ENCODE measurements around the gene EPHB2.

EPHB2 gene

DNA sequence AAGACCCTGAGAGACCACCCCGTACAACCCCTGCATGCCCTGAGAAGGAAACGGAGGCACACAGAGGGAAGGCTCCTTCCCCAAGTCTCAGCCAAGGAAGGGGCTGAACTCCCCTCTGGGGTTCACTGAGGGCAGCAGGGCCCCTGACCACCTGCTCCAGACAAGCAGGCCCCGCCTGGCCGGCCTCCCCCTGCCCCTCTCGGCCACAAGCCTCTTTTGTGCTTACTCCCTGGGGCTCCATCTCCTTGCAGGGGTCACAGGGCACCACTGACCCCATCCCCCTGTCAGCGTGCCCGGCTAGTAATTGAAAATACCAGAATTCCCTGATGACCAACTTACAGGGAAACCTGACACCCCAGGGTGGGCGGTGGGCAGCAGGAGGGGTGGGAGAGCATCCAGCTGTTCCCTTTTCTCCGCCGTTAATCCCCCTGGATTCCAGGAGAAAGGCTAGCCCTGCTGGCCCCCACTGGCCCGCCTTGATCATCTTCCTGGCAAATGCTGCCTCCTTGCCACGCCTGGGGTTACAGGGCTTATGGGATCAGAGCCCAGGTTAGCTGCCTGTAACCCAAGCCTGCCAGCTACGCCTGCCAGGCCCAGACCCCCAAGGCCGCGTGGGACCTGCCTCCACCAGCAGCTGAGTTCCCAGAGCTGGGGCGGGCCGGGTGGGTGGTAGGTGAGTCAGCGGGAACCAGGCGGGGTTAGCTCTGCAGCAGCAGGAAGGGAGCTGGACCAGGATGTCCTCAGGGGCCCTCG is 165.9 kb downstream of the EPHB2 start:
- Histone ChIP-seq H4K8ac (ENCODE audit: low read depth, low read length) (no peak overlapping the region), H3K4me3 (ENCODE audit: low read length in 2 of 2) (no peak overlapping the region), H3K4me2 (ENCODE audit: insufficient read depth, low read length, poor library complexity, severe bottlenecking) (peak overlapping the region; percentile 12), H2AK5ac (ENCODE audit: low read depth, low read length) (peak overlapping the region; percentile 57), H3K27me3 (ENCODE audit: control insufficient read depth in 3 of 3, insufficient read depth in 3 of 3, low read depth in 1 of 3, low read length in 3 of 3) (no peaks in the 10 kb centered on the region), H3K9ac (ENCODE audit: low read depth, low read length, poor library complexity) (no peak overlapping the region), H3K36me3 (replicated peaks in 1 of 2; ENCODE audit: control insufficient read depth in 2 of 2, insufficient read depth in 2 of 2, low read length in 2 of 2) (peaks cover 2 to 4% of the 10 kb centered on the region in 2 donors), H3K27ac (replicated peaks; ENCODE audit: low read length) (peak overlapping the region; percentile 86), H3K23ac (ENCODE audit: low read depth, low read length, poor library complexity) (no peak overlapping the region), H3K4ac (ENCODE audit: low read length) (no peak overlapping the region), H3K14ac (ENCODE audit: low read length) (peak overlapping the region; percentile 4), H2AFZ (ENCODE audit: low read length) (no peak overlapping the region), H2BK120ac (ENCODE audit: low read depth, low read length) (peak overlapping the region; percentile 88), H3K9me3 (replicated peaks in 1 of 2; ENCODE audit: control insufficient read depth in 2 of 2, insufficient read depth in 1 of 2, low read depth in 1 of 2, low read length in 2 of 2) (no peaks in the 10 kb centered on the region), H3K18ac (ENCODE audit: low read length) (peak overlapping the region; percentile 93), H2BK12ac (ENCODE audit: low read length) (peak overlapping the region; percentile 89), H3K79me1 (ENCODE audit: low read depth, low read length) (no peaks in the 10 kb centered on the region), H2BK5ac (ENCODE audit: low read length) (peak overlapping the region; percentile 71), H3K4me1 (ENCODE audit: control insufficient read depth in 2 of 2, insufficient read depth in 1 of 2, low read depth in 1 of 2, low read length in 2 of 2) (peaks cover 20 to 35% of the 10 kb centered on the region in 2 donors), H4K91ac (ENCODE audit: low read depth, low read length, poor library complexity) (no peak overlapping the region), H2BK15ac (ENCODE audit: low read length) (peak overlapping the region; percentile 94)
- WGBS, 2 donors (ENCODE audit: extremely low coverage in 2 of 2, insufficient read length in 2 of 2, insufficient replicate concordance in 1 of 2) = no CpG with 5 or more reads among the region's 20 CpGs
- peak; percentile 82 for DNase-seq (ENCODE audit: low spot score)

DNA sequence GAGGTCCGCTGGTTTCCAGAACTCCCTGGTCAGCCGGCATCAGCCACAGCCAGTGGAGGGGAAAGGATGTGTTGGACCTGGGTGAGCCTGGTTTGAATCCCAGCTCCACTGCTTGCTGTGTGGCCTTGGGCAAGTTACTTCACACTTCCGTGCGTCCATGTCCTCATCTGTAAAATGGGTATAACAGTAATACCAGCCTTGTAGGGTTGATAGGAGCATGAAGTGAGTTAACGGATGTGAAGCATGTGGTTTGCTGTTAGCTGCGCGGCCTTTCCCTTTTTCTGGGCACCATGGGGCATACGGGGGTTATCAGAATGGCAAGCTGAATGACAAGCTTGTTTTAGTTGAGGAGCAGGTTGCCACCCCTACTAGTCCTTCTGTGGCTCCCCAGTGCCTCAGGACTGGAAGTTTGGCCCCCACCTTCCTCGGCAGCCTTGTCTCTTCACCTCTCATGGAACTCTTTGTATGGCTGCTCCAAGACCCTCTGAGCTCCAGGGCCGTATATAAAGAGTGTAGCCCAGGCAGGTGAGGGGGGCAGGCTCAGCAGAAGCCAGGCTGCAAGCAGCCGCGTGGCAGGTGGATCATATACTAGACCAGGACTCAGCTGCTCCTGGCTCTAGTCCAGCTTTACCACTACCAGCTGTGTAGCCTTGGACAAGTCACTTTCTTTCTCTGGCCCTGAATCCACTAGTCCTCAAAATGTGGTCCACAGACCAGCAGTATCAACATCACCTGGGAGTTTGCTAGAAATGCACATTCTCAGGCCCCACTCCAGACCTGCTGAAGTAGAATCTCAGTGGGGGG is 166.7 kb downstream of the EPHB2 start:
- H3K18ac ChIP-seq (ENCODE audit: low read length) = peak overlapping the region; percentile 80
- peaks cover 20 to 35% of the 10 kb centered on the region in 2 donors for H3K4me1 ChIP-seq (ENCODE audit: control insufficient read depth in 2 of 2, insufficient read depth in 1 of 2, low read depth in 1 of 2, low read length in 2 of 2)
- DNase-seq (ENCODE audit: low spot score) = no peak
- H2AK5ac ChIP-seq (ENCODE audit: low read depth, low read length) = peak overlapping the region; percentile 7
- no peak overlapping the region for H2AFZ ChIP-seq (ENCODE audit: low read length)
- H2BK15ac ChIP-seq (ENCODE audit: low read length) = peak overlapping the region; percentile 6
- H3K9me3 ChIP-seq (replicated peaks in 1 of 2; ENCODE audit: control insufficient read depth in 2 of 2, insufficient read depth in 1 of 2, low read depth in 1 of 2, low read length in 2 of 2) = no peaks in the 10 kb centered on the region
- no peak overlapping the region for H4K91ac ChIP-seq (ENCODE audit: low read depth, low read length, poor library complexity)
- H3K4me3 ChIP-seq (ENCODE audit: low read length in 2 of 2) = no peak overlapping the region
- H3K27me3 ChIP-seq (ENCODE audit: control insufficient read depth in 3 of 3, insufficient read depth in 3 of 3, low read depth in 1 of 3, low read length in 3 of 3) = no peaks in the 10 kb centered on the region
- no peak overlapping the region for H4K8ac ChIP-seq (ENCODE audit: low read depth, low read length)
- no peaks in the 10 kb centered on the region for H3K79me1 ChIP-seq (ENCODE audit: low read depth, low read length)
- no peak overlapping the region for H3K9ac ChIP-seq (ENCODE audit: low read depth, low read length, poor library complexity)
- peak overlapping the region; percentile 86 for H3K27ac ChIP-seq (replicated peaks; ENCODE audit: low read length)
- peak overlapping the region; percentile 4 for H2BK120ac ChIP-seq (ENCODE audit: low read depth, low read length)
- no CpG with 5 or more reads among the region's 12 CpGs for WGBS, 2 donors (ENCODE audit: extremely low coverage in 2 of 2, insufficient read length in 2 of 2, insufficient replicate concordance in 1 of 2)
- no peak overlapping the region for H3K23ac ChIP-seq (ENCODE audit: low read depth, low read length, poor library complexity)
- no peak overlapping the region for H3K4ac ChIP-seq (ENCODE audit: low read length)
- no peak overlapping the region for H3K14ac ChIP-seq (ENCODE audit: low read length)
- peaks cover 2% of the 10 kb centered on the region in 2 donors for H3K36me3 ChIP-seq (replicated peaks in 1 of 2; ENCODE audit: control insufficient read depth in 2 of 2, insufficient read depth in 2 of 2, low read length in 2 of 2)
- H2BK5ac ChIP-seq (ENCODE audit: low read length) = peak overlapping the region; percentile 71
- no peak overlapping the region for H2BK12ac ChIP-seq (ENCODE audit: low read length)
- H3K4me2 ChIP-seq (ENCODE audit: insufficient read depth, low read length, poor library complexity, severe bottlenecking) = no peak overlapping the region

- no peak overlapping the region for H3K4me2 ChIP-seq (ENCODE audit: insufficient read depth, low read length, poor library complexity, severe bottlenecking)
- H2BK5ac ChIP-seq (ENCODE audit: low read length) = no peak overlapping the region
Measured at GRCh38 chr1:22877980-22878379, 167.3 kb downstream of the EPHB2 start.

DNA sequence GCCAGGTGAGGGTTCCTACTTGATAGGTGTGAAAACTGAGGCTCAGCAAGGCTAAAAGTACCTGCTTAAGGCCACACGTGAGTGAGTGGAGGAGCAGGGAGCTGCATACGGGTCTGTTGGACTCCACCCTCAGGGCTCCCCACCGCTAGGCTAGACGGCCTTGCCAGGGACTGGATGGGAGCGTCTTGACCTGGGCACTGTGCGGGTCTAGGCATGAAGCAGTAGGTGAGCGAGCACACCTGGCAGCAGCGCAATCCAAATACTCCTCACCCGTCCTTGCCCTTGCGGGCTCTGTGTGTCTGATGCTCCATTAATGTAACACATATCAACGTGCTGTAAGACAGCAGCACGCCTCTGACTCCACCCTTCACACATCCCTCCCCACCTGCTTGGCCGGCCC is 168.0 kb downstream of the EPHB2 start:
- Histone ChIP-seq H3K79me1 (ENCODE audit: low read depth, low read length) (no peaks in the 10 kb centered on the region), H3K18ac (ENCODE audit: low read length) (peak overlapping the region; percentile 80), H2BK15ac (ENCODE audit: low read length) (peak overlapping the region; percentile 54)

More at GRCh38 chr1:22877980-22878379, 167.3 kb downstream of the EPHB2 start:
- Histone ChIP-seq H2AFZ (ENCODE audit: low read length) (no peak overlapping the region), H3K18ac (ENCODE audit: low read length) (peak overlapping the region; percentile 80), H2BK120ac (ENCODE audit: low read depth, low read length) (peak overlapping the region; percentile 45), H3K9ac (ENCODE audit: low read depth, low read length, poor library complexity) (no peak overlapping the region), H4K8ac (ENCODE audit: low read depth, low read length) (no peak overlapping the region), H3K79me1 (ENCODE audit: low read depth, low read length) (no peaks in the 10 kb centered on the region), H3K36me3 (replicated peaks in 1 of 2; ENCODE audit: control insufficient read depth in 2 of 2, insufficient read depth in 2 of 2, low read length in 2 of 2) (peaks cover 0 to 3% of the 10 kb centered on the region in 2 donors), H3K14ac (ENCODE audit: low read length) (no peak overlapping the region), H3K23ac (ENCODE audit: low read depth, low read length, poor library complexity) (no peak overlapping the region), H3K4me3 (ENCODE audit: low read length in 2 of 2) (no peak overlapping the region), H3K27me3 (ENCODE audit: control insufficient read depth in 3 of 3, insufficient read depth in 3 of 3, low read depth in 1 of 3, low read length in 3 of 3) (no peaks in the 10 kb centered on the region), H2AK5ac (ENCODE audit: low read depth, low read length) (peak overlapping the region; percentile 86), H3K4me1 (ENCODE audit: control insufficient read depth in 2 of 2, insufficient read depth in 1 of 2, low read depth in 1 of 2, low read length in 2 of 2) (peaks cover 20 to 35% of the 10 kb centered on the region in 2 donors), H2BK15ac (ENCODE audit: low read length) (peak overlapping the region; percentile 54), H4K91ac (ENCODE audit: low read depth, low read length, poor library complexity) (no peak overlapping the region), H2BK12ac (ENCODE audit: low read length) (no peak overlapping the region), H3K4ac (ENCODE audit: low read length) (no peak overlapping the region), H3K9me3 (replicated peaks in 1 of 2; ENCODE audit: control insufficient read depth in 2 of 2, insufficient read depth in 1 of 2, low read depth in 1 of 2, low read length in 2 of 2) (no peaks in the 10 kb centered on the region), H3K27ac (replicated peaks; ENCODE audit: low read length) (no peak overlapping the region)
- WGBS, 2 donors (ENCODE audit: extremely low coverage in 2 of 2, insufficient read length in 2 of 2, insufficient replicate concordance in 1 of 2) = no CpG with 5 or more reads among the region's 1 CpG
- DNase-seq (ENCODE audit: low spot score) = no peak

More for the DNA sequence above, 168.0 kb downstream of the EPHB2 start:
- peak overlapping the region; percentile 1 for H2BK5ac ChIP-seq (ENCODE audit: low read length)
- no peak overlapping the region for H3K9ac ChIP-seq (ENCODE audit: low read depth, low read length, poor library complexity)
- peak overlapping the region; percentile 34 for H4K91ac ChIP-seq (ENCODE audit: low read depth, low read length, poor library complexity)
- no peak for DNase-seq (ENCODE audit: low spot score)
- no peak overlapping the region for H3K23ac ChIP-seq (ENCODE audit: low read depth, low read length, poor library complexity)
- H2BK12ac ChIP-seq (ENCODE audit: low read length) = peak overlapping the region; percentile 1
- no peak overlapping the region for H3K27ac ChIP-seq (replicated peaks; ENCODE audit: low read length)
- peaks cover 0 to 3% of the 10 kb centered on the region in 2 donors for H3K36me3 ChIP-seq (replicated peaks in 1 of 2; ENCODE audit: control insufficient read depth in 2 of 2, insufficient read depth in 2 of 2, low read length in 2 of 2)
- H3K4me3 ChIP-seq (ENCODE audit: low read length in 2 of 2) = no peak overlapping the region
- H2BK120ac ChIP-seq (ENCODE audit: low read depth, low read length) = peak overlapping the region; percentile 45
- no peak overlapping the region for H2AFZ ChIP-seq (ENCODE audit: low read length)
- no peaks in the 10 kb centered on the region for H3K27me3 ChIP-seq (ENCODE audit: control insufficient read depth in 3 of 3, insufficient read depth in 3 of 3, low read depth in 1 of 3, low read length in 3 of 3)
- H2AK5ac ChIP-seq (ENCODE audit: low read depth, low read length) = peak overlapping the region; percentile 86
- H3K4me2 ChIP-seq (ENCODE audit: insufficient read depth, low read length, poor library complexity, severe bottlenecking) = no peak overlapping the region
- no peaks in the 10 kb centered on the region for H3K9me3 ChIP-seq (replicated peaks in 1 of 2; ENCODE audit: control insufficient read depth in 2 of 2, insufficient read depth in 1 of 2, low read depth in 1 of 2, low read length in 2 of 2)
- H4K8ac ChIP-seq (ENCODE audit: low read depth, low read length) = no peak overlapping the region
- H3K14ac ChIP-seq (ENCODE audit: low read length) = no peak overlapping the region
- H3K4me1 ChIP-seq (ENCODE audit: control insufficient read depth in 2 of 2, insufficient read depth in 1 of 2, low read depth in 1 of 2, low read length in 2 of 2) = peaks cover 20 to 37% of the 10 kb centered on the region in 2 donors
- no peak overlapping the region for H3K4ac ChIP-seq (ENCODE audit: low read length)
- WGBS, 2 donors (ENCODE audit: extremely low coverage in 2 of 2, insufficient read length in 2 of 2, insufficient replicate concordance in 1 of 2) = no CpG with 5 or more reads among the region's 13 CpGs

All from neuronal stem cell (in vitro differentiated cells).